ENCODE data around the gene MAN1C1. TPM values are rescaled to one million over a fixed set of nuclear protein-coding genes. Genes with fewer than 3 reads are reported as not detected.

The MAN1C1 gene
- polyA plus RNA-seq, 1 of the 3 experiments (the other 2 are of a cell fraction): 0.20 TPM

- Histone ChIP-seq H3K27me3 (ENCODE audit: insufficient read depth) (no peaks in the 10 kb centered on the region), H3K4me1 (ENCODE audit: control insufficient read depth in 1 of 2, insufficient read depth in 2 of 2, low read depth in 1 of 2, low read length in 1 of 2) (peaks cover 0 to 31% of the 10 kb centered on the region in 2 experiments; a peak in 3 of 4 replicates), H3K79me2 (ENCODE audit: insufficient read depth) (peaks cover 6% of the 10 kb centered on the region; the same call in 1 of the 2 replicates), H3K36me3 (replicated peaks in 1 of 2; ENCODE audit: control insufficient read depth in 1 of 2, insufficient read depth in 2 of 2, low read length in 1 of 2) (peaks cover 3 to 37% of the 10 kb centered on the region in 2 experiments), H2AFZ (ENCODE audit: low read depth) (no peak overlapping the region), H3K9me3 (no peaks in the 10 kb centered on the region), H3K4me2 (no peak overlapping the region), H3K9me2 (no peaks in the 10 kb centered on the region), H4K20me1 (ENCODE audit: insufficient read depth) (no peaks in the 10 kb centered on the region), H3F3A (replicated peaks; ENCODE audit: insufficient read depth) (peaks cover 10% of the 10 kb centered on the region), H3K9ac (no peak overlapping the region), H3K27ac (ENCODE audit: low read depth in 2 of 2, low read length in 1 of 2) (no peak overlapping the region), H3K4me3 (ENCODE audit: low read depth in 2 of 2, low read length in 1 of 2) (no peak overlapping the region)
- 91% methylated on average over 3 of the region's 20 CpGs for WGBS (ENCODE audit: low lambda C conversion rate)
- DNase-seq: no peak
- ChIA-PET POLR2A (interaction anchor here (0.9 to 1.4 kb wide), 2 partner anchors 12 kb away, joined by 3 to 4 read pairs; partner anchors contain the start of gene MTFR1L), CTCF (interaction anchor here (0.9 to 4.7 kb wide), 8 partner anchors 7 to 235 kb away, joined by 3 to 76 read pairs (median 10); partner anchors contain the start of genes MTFR1L and SELENON)
- TF ChIP-seq GATA2 (CRISPR knock-in tag; IDR thresholded peaks at IDR 0.05) (no peak), GABPA (IDR thresholded peaks at IDR 0.05; ENCODE audit: low read depth) (no peak), IRF3 (IDR thresholded peaks at IDR 0.05; ENCODE audit: low read depth, low read length) (no peak)
Measured at GRCh38 chr1:25807480-25808390, 191.1 kb downstream of the MAN1C1 start.

GRCh38 chr1:25808481-25809244, 192.1 kb downstream of the MAN1C1 start:
- CTCF ChIA-PET: interaction anchor here (0.9 to 4.7 kb wide), 11 partner anchors 8 to 288 kb away, joined by 3 to 76 read pairs (median 12); partner anchors contain the start of genes LDLRAP1, MTFR1L and SELENON
- no peak overlapping the region for H2AFZ ChIP-seq (ENCODE audit: low read depth)
- no peak overlapping the region for H3K4me3 ChIP-seq (ENCODE audit: low read depth in 2 of 2, low read length in 1 of 2)
- POLR2A ChIA-PET: interaction anchor here (0.9 to 1.4 kb wide), 2 partner anchors 11 to 13 kb away, joined by 3 to 4 read pairs; partner anchors contain the start of gene MTFR1L
- no peak for TF ChIP-seq GABPA (IDR thresholded peaks at IDR 0.05; ENCODE audit: low read depth)
- TF ChIP-seq NRF1 (IDR thresholded peaks at IDR 0.05; ENCODE audit: low read depth, low read length): no peak
- no peak for TF ChIP-seq RAD21 (IDR thresholded peaks at IDR 0.05; ENCODE audit: low read length)
- TF ChIP-seq POLR2AphosphoS5 (IDR thresholded peaks at IDR 0.05; ENCODE audit: low read depth, low read length): no peak
- H3K4me1 ChIP-seq (ENCODE audit: control insufficient read depth in 1 of 2, insufficient read depth in 2 of 2, low read depth in 1 of 2, low read length in 1 of 2): peaks cover 0 to 27% of the 10 kb centered on the region in 2 experiments; a peak in 1 of 4 replicates
- peaks cover 3% of the 10 kb centered on the region for H3F3A ChIP-seq (replicated peaks; ENCODE audit: insufficient read depth)
- H3K9ac ChIP-seq: no peak overlapping the region
- H3K79me2 ChIP-seq (ENCODE audit: insufficient read depth): no peaks in the 10 kb centered on the region
- no peaks in the 10 kb centered on the region for H3K27me3 ChIP-seq (ENCODE audit: insufficient read depth)
- no peaks in the 10 kb centered on the region for H4K20me1 ChIP-seq (ENCODE audit: insufficient read depth)
- H3K27ac ChIP-seq (ENCODE audit: low read depth in 2 of 2, low read length in 1 of 2): no peak overlapping the region
- H3K9me2 ChIP-seq: no peaks in the 10 kb centered on the region
- H3K9me3 ChIP-seq: no peaks in the 10 kb centered on the region
- no peak overlapping the region for H3K4me2 ChIP-seq
- 96% methylated on average over 32 of the region's 34 CpGs for WGBS (ENCODE audit: low lambda C conversion rate)
- H3K36me3 ChIP-seq (replicated peaks in 1 of 2; ENCODE audit: control insufficient read depth in 1 of 2, insufficient read depth in 2 of 2, low read length in 1 of 2): peaks cover 3 to 44% of the 10 kb centered on the region in 2 experiments
- DNase-seq: no peak
